GM13977 (cell line): ENCODE results near the gene PIAS4.
A peak's percentile ranks its signal among the peaks of the same experiment; 100 is the strongest.

Experiments
- DNase-seq: peaks from one replicate; pipeline ENCODE4 v3.0.0; 2012; ENCODE audit warnings: low spot score
- CTCF ChIP-seq: IDR thresholded peaks from 2 replicates; pipeline ENCODE4 v1.5.1; 2012; ENCODE audit warnings: mild to moderate bottlenecking, control low read depth; ENCODE audit not compliant: insufficient read depth; ENCODE audit errors: extremely low read depth, missing control alignments
- in situ Hi-C: fragments of 300-500 bp; cut with MboI; formaldehyde crosslinking; loops from one replicate; pipeline ENCODE4 v1.12.0; 2022; ENCODE audit warnings: low sequenced_read_pairs, low pct_unique_long_range_greater_than_20kb, mixed read lengths, inconsistent platforms; ENCODE audit not compliant: unreplicated experiment

PIAS4 gene

GRCh38 chr19:4038661-4039423, 31.3 kb downstream of the PIAS4 start:
- in situ Hi-C loops: no loop called here
- DNase-seq: no peak
- no peak for TF ChIP-seq CTCF

- no peak for TF ChIP-seq CTCF
- DNase-seq: no peak
- in situ Hi-C loops: no loop called here
Measured at GRCh38 chr19:4042064-4042730, 34.7 kb downstream of the PIAS4 start.

- no peak for DNase-seq
- in situ Hi-C loops: no loop called here
- no peak for TF ChIP-seq CTCF
Measured at GRCh38 chr19:4042731-4043082, 35.2 kb downstream of the PIAS4 start.

- in situ Hi-C loops: no loop called here
- DNase-seq: peak; percentile 39
- TF ChIP-seq CTCF: no peak
Measured at GRCh38 chr19:4043401-4043800, 35.9 kb downstream of the PIAS4 start.

- peak; percentile 38 for DNase-seq
- TF ChIP-seq CTCF: no peak
- in situ Hi-C loops: no loop called here
Measured at GRCh38 chr19:4043966-4044715, 36.6 kb downstream of the PIAS4 start.

GRCh38 chr19:4044990-4045465, 37.5 kb downstream of the PIAS4 start:
- no peak for TF ChIP-seq CTCF
- peak; percentile 37 for DNase-seq
- in situ Hi-C loops: no loop called here
